Stimulated activated naive B cell treated with anti-CD40 and anti-IgM and Interleukin-4, amounts not matched to agents 10 μg/mL and 1 μg/mL and 100 μg/mL, for 72 hours (primary cell): Measurements from ENCODE around the gene AGRP.
A peak's percentile ranks its signal among the peaks of the same experiment; 100 is the strongest.

Source experiments
- ATAC-seq, 2 donors: fragments of 150-1000 bp; cut with Tn5 transposase; replicated peaks; 2 replicates each; pipeline ENCODE4 v1.10.0; 2021; ENCODE audit warnings: moderate library complexity in 1 of 2
- DNase-seq: peaks from one replicate; pipeline ENCODE4 v3.0.0; 2021
- H3K27ac Mint-ChIP-seq: one replicate; pipeline ENCODE4 v1.8.0; 2022; ENCODE audit warnings: mild to moderate bottlenecking, mixed read lengths
- H3K27me3 Mint-ChIP-seq, 2 donors: one replicate each; pipeline ENCODE4 v1.8.0; 2022; ENCODE audit warnings: mixed read lengths in 2 of 2
- H3K36me3 Mint-ChIP-seq, 2 donors: one replicate each; pipeline ENCODE4 v1.8.0; 2022; ENCODE audit warnings: mixed read lengths in 2 of 2, mild to moderate bottlenecking in 1 of 2
- H3K4me1 Mint-ChIP-seq, 2 donors: one replicate each; pipeline ENCODE4 v1.8.0; 2022; ENCODE audit warnings: mixed read lengths in 2 of 2, mild to moderate bottlenecking in 1 of 2
- H3K4me3 Mint-ChIP-seq, 2 donors: one replicate each; pipeline ENCODE4 v1.8.0; 2022; ENCODE audit warnings: mild to moderate bottlenecking in 2 of 2, mixed read lengths in 2 of 2, moderate library complexity in 1 of 2
- H3K9me3 Mint-ChIP-seq, 2 donors: one replicate each; pipeline ENCODE4 v1.8.0; 2022; ENCODE audit warnings: mixed read lengths in 2 of 2, mild to moderate bottlenecking in 1 of 2

AGRP gene

DNA sequence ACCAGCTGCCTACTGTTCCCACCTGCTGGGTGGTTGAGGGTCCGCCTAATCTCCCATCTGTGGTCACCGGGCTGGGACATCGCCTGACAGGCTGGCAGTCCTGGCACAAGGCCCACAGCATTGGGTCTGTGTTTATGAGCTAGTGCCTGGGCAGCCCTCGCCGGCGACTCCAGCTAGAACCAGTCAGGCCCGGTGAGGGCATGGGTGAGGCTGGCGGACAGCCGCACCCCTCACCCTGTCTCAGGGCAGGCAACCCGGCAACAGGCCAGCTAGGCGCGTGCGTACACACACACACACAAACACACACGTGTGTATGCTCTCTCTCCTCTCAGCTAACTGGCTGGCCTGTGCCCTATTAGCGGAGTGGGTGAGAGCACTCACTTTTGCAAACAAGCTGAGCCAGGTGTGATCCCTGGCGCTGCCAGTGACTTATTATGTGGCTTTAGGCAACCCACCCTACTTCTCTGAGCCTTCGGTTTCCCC lies 42.0 kb downstream of the AGRP start:
- H3K36me3 Mint-ChIP-seq, result peaks cover 55 to 66% of the 10 kb centered on the region in 2 donors
- no peak for DNase-seq
- H3K4me1 Mint-ChIP-seq, result peaks cover 33 to 35% of the 10 kb centered on the region in 2 donors
- no peaks in the 10 kb centered on the region for H3K9me3 Mint-ChIP-seq
- no peak for ATAC-seq
- no peak overlapping the region for H3K27ac Mint-ChIP-seq
- H3K4me3 Mint-ChIP-seq, result no peak overlapping the region
- H3K27me3 Mint-ChIP-seq, result no peaks in the 10 kb centered on the region

DNA sequence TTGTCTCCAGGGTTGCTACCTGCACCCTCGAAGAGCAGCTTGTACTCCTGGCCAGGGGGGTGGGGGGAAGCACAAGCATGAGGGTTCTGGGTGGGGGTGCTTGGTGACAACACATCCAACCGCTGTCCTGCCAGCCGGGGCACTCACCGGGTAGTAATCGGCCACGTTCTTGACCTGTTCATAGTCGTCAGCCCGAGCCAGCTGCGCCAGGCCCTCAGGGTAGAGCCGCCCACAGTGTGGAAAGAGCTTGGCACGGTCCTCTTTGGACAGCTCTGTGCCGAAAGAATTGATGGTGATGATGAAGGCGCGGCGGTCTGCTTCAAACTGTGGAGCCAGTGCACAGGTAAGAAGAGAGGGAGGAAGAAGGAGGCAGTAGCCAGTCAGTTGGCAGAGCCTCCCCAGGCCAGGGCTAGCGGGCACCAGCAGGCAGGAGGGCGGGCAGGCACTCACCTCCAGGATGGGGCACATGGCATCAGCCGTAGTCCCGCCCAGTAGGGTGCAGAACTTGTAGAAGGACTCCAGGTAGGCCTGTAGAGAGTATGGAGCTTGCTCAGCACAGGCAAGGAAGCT lies 44.4 kb downstream of the AGRP start:
- H3K27me3 Mint-ChIP-seq, result no peaks in the 10 kb centered on the region
- H3K36me3 Mint-ChIP-seq, result peaks cover 46 to 61% of the 10 kb centered on the region in 2 donors
- no peak overlapping the region for H3K27ac Mint-ChIP-seq
- H3K9me3 Mint-ChIP-seq, result no peaks in the 10 kb centered on the region
- DNase-seq (no peak), ATAC-seq (no peak)
- H3K4me3 Mint-ChIP-seq, result no peak overlapping the region
- H3K4me1 Mint-ChIP-seq, result peaks cover 45 to 48% of the 10 kb centered on the region in 2 donors

DNA sequence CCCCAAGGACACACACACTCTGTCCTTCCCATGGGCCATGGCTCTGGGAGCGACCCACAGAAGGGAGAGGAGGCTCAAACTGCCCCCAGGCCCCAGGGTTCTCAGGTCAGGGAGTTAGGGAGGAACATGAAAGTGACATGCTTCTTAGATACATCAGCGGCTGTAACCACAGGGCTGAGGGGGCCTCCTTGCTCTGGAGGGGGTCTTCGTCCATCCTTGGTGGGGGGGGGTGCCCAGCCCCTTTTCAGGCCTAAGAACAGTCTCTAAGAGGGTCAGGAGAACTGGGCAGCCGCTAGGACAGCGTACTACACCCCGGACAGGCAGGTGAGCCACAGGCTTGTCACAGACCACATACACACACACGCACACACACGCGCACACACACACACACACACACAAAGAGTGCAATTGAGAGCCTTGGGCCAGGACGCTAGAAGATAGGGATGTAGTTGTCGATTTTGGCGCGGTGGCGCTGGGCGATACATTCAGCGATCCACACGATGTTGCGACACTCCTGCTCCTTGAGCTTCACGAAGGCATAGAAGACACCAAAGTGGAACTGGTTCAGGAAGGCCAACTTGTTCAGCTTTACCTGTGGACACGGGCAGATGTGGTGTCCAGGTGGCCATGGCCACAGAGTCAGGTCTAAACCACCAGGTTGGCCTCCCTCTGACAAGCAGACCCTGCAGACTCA lies 45.1 kb downstream of the AGRP start:
- ATAC-seq (no peak), DNase-seq (no peak)
- Mint-ChIP-seq H3K36me3 (peaks cover 46 to 63% of the 10 kb centered on the region in 2 donors), H3K27ac (peak overlapping the region; percentile 89), H3K4me1 (peaks cover 46 to 52% of the 10 kb centered on the region in 2 donors), H3K4me3 (no peak overlapping the region), H3K9me3 (no peaks in the 10 kb centered on the region), H3K27me3 (peaks cover 0 to 1% of the 10 kb centered on the region in 2 donors)

DNA sequence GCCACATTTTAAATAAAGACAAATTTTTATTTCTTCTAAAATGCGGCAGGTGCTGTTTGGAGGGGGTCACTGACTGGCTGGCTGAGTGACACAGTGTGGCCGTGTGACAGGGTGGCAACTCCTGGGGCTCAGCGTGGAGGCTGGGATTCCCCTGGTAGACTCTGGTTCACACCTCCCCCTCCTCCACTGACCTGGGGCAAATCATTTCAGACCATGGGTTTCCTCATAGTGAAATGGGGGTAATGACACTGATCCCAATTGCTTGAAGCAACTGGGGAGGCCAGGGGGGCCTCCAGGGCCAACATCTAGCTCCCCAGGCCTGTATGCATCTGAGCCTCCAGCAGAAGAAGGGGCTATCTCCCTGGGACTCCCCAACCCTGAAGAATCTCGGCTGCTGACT lies 45.8 kb downstream of the AGRP start:
- H3K36me3 Mint-ChIP-seq, result peaks cover 47 to 67% of the 10 kb centered on the region in 2 donors
- H3K4me3 Mint-ChIP-seq, result peak overlapping the region in 1 of 2 donors; percentile 3
- peaks cover 52 to 59% of the 10 kb centered on the region in 2 donors for H3K4me1 Mint-ChIP-seq
- H3K27me3 Mint-ChIP-seq, result peaks cover 1 to 5% of the 10 kb centered on the region in 2 donors
- DNase-seq, result no peak
- peak overlapping the region; percentile 68 for H3K27ac Mint-ChIP-seq
- H3K9me3 Mint-ChIP-seq, result no peaks in the 10 kb centered on the region
- peak in 1 of 2 donors; percentile 21 for ATAC-seq

DNA sequence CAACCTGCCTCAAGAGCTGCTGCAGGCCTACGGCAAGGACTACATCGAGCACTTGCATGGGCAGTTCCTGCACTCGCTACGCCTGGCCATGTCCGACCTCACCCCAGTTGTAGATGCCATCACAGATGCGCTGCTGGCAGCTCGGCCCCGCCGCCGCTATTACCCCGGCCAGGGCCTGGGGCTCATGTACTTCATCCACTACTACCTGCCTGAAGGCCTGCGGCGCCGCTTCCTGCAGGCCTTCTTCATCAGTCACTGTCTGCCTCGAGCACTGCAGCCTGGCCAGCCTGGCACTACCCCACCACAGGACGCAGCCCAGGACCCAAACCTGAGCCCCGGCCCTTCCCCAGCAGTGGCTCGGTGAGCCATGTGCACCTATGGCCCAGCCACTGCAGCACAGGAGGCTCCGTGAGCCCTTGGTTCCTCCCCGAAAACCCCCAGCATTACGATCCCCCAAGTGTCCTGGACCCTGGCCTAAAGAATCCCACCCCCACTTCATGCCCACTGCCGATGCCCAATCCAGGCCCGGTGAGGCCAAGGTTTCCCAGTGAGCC lies 46.6 kb downstream of the AGRP start:
- ATAC-seq, result no peak
- Mint-ChIP-seq H3K36me3 (peaks cover 43 to 65% of the 10 kb centered on the region in 2 donors), H3K27me3 (peaks cover 6 to 10% of the 10 kb centered on the region in 2 donors), H3K4me3 (no peak overlapping the region), H3K9me3 (no peaks in the 10 kb centered on the region), H3K4me1 (peaks cover 52 to 67% of the 10 kb centered on the region in 2 donors), H3K27ac (peak overlapping the region; percentile 76)
- DNase-seq, result no peak

DNA sequence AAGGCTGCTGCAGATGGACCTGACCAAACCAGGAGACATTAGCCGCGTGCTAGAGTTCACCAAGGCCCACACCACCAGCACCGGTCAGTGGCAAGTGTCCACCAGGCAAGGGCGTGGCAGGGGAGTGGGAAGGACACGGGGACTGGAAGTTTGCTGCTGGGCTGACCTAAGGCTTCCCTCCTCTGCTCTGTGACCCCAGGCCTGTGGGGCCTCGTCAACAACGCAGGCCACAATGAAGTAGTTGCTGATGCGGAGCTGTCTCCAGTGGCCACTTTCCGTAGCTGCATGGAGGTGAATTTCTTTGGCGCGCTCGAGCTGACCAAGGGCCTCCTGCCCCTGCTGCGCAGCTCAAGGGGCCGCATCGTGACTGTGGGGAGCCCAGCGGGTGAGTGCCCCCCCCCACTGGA lies 47.6 kb downstream of the AGRP start:
- Mint-ChIP-seq H3K27me3 (peaks cover 6 to 10% of the 10 kb centered on the region in 2 donors), H3K4me1 (peaks cover 53 to 72% of the 10 kb centered on the region in 2 donors), H3K9me3 (no peaks in the 10 kb centered on the region), H3K4me3 (no peak overlapping the region), H3K36me3 (peaks cover 41 to 62% of the 10 kb centered on the region in 2 donors), H3K27ac (peak overlapping the region; percentile 25)
- ATAC-seq, result no peak
- DNase-seq, result no peak

DNA sequence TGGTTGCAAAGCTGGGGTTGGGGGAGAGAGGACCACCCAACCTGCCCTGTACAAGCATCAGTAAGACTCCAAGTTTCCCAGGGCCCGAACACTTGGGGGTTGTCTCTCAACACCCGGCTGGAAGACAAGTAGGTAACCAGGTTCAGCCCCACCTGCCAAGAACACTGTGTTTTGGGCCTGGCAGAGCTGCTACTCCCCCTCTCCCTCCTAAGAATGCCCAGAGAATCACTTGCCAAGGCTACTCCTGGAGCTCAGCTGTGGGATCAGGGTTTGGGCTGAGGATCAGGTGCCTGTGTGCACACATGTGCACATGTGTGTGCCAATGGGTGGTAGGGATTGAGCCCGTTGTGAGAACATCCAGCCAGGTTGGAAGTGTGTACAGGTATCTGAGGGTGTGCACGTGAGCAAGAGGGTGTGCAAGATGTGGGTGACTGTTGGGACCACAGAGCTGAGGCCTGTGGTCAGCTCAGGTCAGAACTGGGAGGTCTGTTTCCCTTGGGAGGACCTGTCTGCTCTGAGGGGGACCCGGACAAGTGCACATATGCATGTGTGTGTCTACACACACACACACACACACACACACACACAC lies 50.1 kb downstream of the AGRP start:
- Mint-ChIP-seq H3K4me1 (peaks cover 52 to 71% of the 10 kb centered on the region in 2 donors), H3K36me3 (peaks cover 27 to 41% of the 10 kb centered on the region in 2 donors), H3K4me3 (no peak overlapping the region), H3K27me3 (peaks cover 25% of the 10 kb centered on the region in 2 donors), H3K27ac (peak overlapping the region; percentile 1), H3K9me3 (no peaks in the 10 kb centered on the region)
- DNase-seq (no peak), ATAC-seq (no peak)
